Measurements from ENCODE around the gene PIP4P1. TPM values are rescaled to one million over a fixed set of nuclear protein-coding genes. Genes with fewer than 3 reads are reported as not detected.
A peak's percentile ranks its signal among the peaks of the same experiment; 100 is the strongest.

Gene PIP4P1
- total and polyA plus RNA-seq, 4 donors: 22.2 to 46.7 (median 31.5) TPM

GRCh38 chr14:20482382-20482781, 21.1 kb upstream of the PIP4P1 start:
- H3K4me3 ChIP-seq: no peak overlapping the region
- TF ChIP-seq CTCF (IDR thresholded peaks at IDR 0.05; ENCODE audit: control extremely low read depth, extremely low read depth): no peak
- no peaks in the 10 kb centered on the region for H3K9me3 ChIP-seq (ENCODE audit: control insufficient read depth in 4 of 4, insufficient read depth in 3 of 4, low read length in 3 of 4)
- no peak overlapping the region for H3K9ac ChIP-seq (ENCODE audit: insufficient read depth in 1 of 2, low read length in 2 of 2)
- no peaks in the 10 kb centered on the region for H3K27me3 ChIP-seq (ENCODE audit: control insufficient read depth in 3 of 3, insufficient read depth in 3 of 3, low read length in 2 of 3)
- 87 to 92% methylated on average over 5 of the region's 5 CpGs for WGBS, 2 donors
- ATAC-seq (ENCODE audit: insufficient read depth, low FRiP score) (no peak), DNase-seq (no peak)
- no peak overlapping the region for H3K27ac ChIP-seq (ENCODE audit: low read depth in 1 of 2, low read length in 1 of 2)
- H3K36me3 ChIP-seq (ENCODE audit: control insufficient read depth in 4 of 4, insufficient read depth in 4 of 4, low read length in 4 of 4): peaks cover 0 to 3% (median 0%) of the 10 kb centered on the region in 4 donors
- peaks cover 0 to 7% (median 0%) of the 10 kb centered on the region in 5 donors for H3K4me1 ChIP-seq (ENCODE audit: control insufficient read depth in 5 of 5, insufficient read depth in 5 of 5, low read length in 5 of 5)

GRCh38 chr14:20478894-20479293, 17.7 kb upstream of the PIP4P1 start:
- DNase-seq (no peak), ATAC-seq (ENCODE audit: insufficient read depth, low FRiP score) (no peak)
- Histone ChIP-seq H3K4me3 (no peak overlapping the region), H3K27me3 (ENCODE audit: control insufficient read depth in 3 of 3, insufficient read depth in 3 of 3, low read length in 2 of 3) (no peaks in the 10 kb centered on the region), H3K9me3 (ENCODE audit: control insufficient read depth in 4 of 4, insufficient read depth in 3 of 4, low read length in 3 of 4) (peaks cover 0 to 2% (median 0%) of the 10 kb centered on the region in 4 donors), H3K9ac (ENCODE audit: insufficient read depth in 1 of 2, low read length in 2 of 2) (no peak overlapping the region), H3K36me3 (ENCODE audit: control insufficient read depth in 4 of 4, insufficient read depth in 4 of 4, low read length in 4 of 4) (peaks cover 0 to 27% (median 12%) of the 10 kb centered on the region in 4 donors), H3K4me1 (ENCODE audit: control insufficient read depth in 5 of 5, insufficient read depth in 5 of 5, low read length in 5 of 5) (peaks cover 0 to 12% (median 4%) of the 10 kb centered on the region in 5 donors), H3K27ac (ENCODE audit: low read depth in 1 of 2, low read length in 1 of 2) (no peak overlapping the region)
- 86 to 93% methylated on average over 2 of the region's 2 CpGs for WGBS, 2 donors
- TF ChIP-seq CTCF (IDR thresholded peaks at IDR 0.05; ENCODE audit: control extremely low read depth, extremely low read depth): no peak

GRCh38 chr14:20477211-20477876, 16.1 kb upstream of the PIP4P1 start:
- peaks cover 0 to 12% (median 4%) of the 10 kb centered on the region in 5 donors for H3K4me1 ChIP-seq (ENCODE audit: control insufficient read depth in 5 of 5, insufficient read depth in 5 of 5, low read length in 5 of 5)
- H3K36me3 ChIP-seq (ENCODE audit: control insufficient read depth in 4 of 4, insufficient read depth in 4 of 4, low read length in 4 of 4): peaks cover 0 to 31% (median 13%) of the 10 kb centered on the region in 4 donors
- peak overlapping the region in 1 of 2 donors; percentile 81 for H3K27ac ChIP-seq (ENCODE audit: low read depth in 1 of 2, low read length in 1 of 2)
- H3K4me3 ChIP-seq: no peak overlapping the region
- 11 to 15% methylated on average over 1 of the region's 1 CpG for WGBS, 2 donors
- ATAC-seq (ENCODE audit: insufficient read depth, low FRiP score): peak; percentile 66
- no peak for TF ChIP-seq CTCF (IDR thresholded peaks at IDR 0.05; ENCODE audit: control extremely low read depth, extremely low read depth)
- H3K27me3 ChIP-seq (ENCODE audit: control insufficient read depth in 3 of 3, insufficient read depth in 3 of 3, low read length in 2 of 3): no peaks in the 10 kb centered on the region
- no peak overlapping the region for H3K9ac ChIP-seq (ENCODE audit: insufficient read depth in 1 of 2, low read length in 2 of 2)
- peak; percentile 32 to 71 (median 36) for DNase-seq
- peaks cover 0 to 2% (median 0%) of the 10 kb centered on the region in 4 donors for H3K9me3 ChIP-seq (ENCODE audit: control insufficient read depth in 4 of 4, insufficient read depth in 3 of 4, low read length in 3 of 4)
